ENCODE measurements around the gene SRRM4. TPM values are rescaled to one million over a fixed set of nuclear protein-coding genes. Genes with fewer than 3 reads are reported as not detected.
"Not testable (repeated sequence)": the region's sequence is repeated elsewhere in the genome, so short reads cannot be mapped to it uniquely, and the experiment has no call there.

Gene SRRM4
- total RNA-seq = not detected in 2 replicates

- DNase-seq (ENCODE audit: extremely low read depth, low read depth, low spot score) = no peak
These were observed at the start of gene SRRM4 for GRCh38 chr12:118981285-118982211. Gene SRRM4 (plus strand): TSS chr12:118981541. CDS start chr12:118981883, 342 bp downstream.

GRCh38 chr12:118946256-118946655 lies 35.1 kb upstream of the SRRM4 start:
- no peak for DNase-seq (ENCODE audit: extremely low read depth, low read depth, low spot score)

GRCh38 chr12:118958520-118958919 lies 22.8 kb upstream of the SRRM4 start:
- DNase-seq (ENCODE audit: extremely low read depth, low read depth, low spot score) = no peak

GRCh38 chr12:118959348-118959747 lies 22.0 kb upstream of the SRRM4 start:
- no peak for DNase-seq (ENCODE audit: extremely low read depth, low read depth, low spot score)

- no peak for DNase-seq (ENCODE audit: extremely low read depth, low read depth, low spot score)
These were observed 21.3 kb upstream of the SRRM4 start for GRCh38 chr12:118959985-118960560.

GRCh38 chr12:118960865-118961264 lies 20.5 kb upstream of the SRRM4 start:
- DNase-seq (ENCODE audit: extremely low read depth, low read depth, low spot score) = no peak

- no peak for DNase-seq (ENCODE audit: extremely low read depth, low read depth, low spot score)
These were observed 16.4 kb upstream of the SRRM4 start for GRCh38 chr12:118964988-118965387.

GRCh38 chr12:118970856-118971255 lies 10.5 kb upstream of the SRRM4 start:
- no peak for DNase-seq (ENCODE audit: extremely low read depth, low read depth, low spot score)

GRCh38 chr12:118972982-118973381 lies 8.4 kb upstream of the SRRM4 start:
- DNase-seq (ENCODE audit: extremely low read depth, low read depth, low spot score) = no peak

- no peak for DNase-seq (ENCODE audit: extremely low read depth, low read depth, low spot score)
These were observed 1.5 kb upstream of the SRRM4 start for GRCh38 chr12:118979763-118980406.

GRCh38 chr12:118980407-118981014 lies 830 bp upstream of the SRRM4 start:
- no peak for DNase-seq (ENCODE audit: extremely low read depth, low read depth, low spot score)

GRCh38 chr12:118982302-118982701 lies 961 bp downstream of the SRRM4 start:
- no peak for DNase-seq (ENCODE audit: extremely low read depth, low read depth, low spot score)

GRCh38 chr12:118982984-118983761 lies 1.8 kb downstream of the SRRM4 start:
- no peak for DNase-seq (ENCODE audit: extremely low read depth, low read depth, low spot score)

GRCh38 chr12:118984161-118984943 lies 3.0 kb downstream of the SRRM4 start:
- no peak for DNase-seq (ENCODE audit: extremely low read depth, low read depth, low spot score)

- DNase-seq (ENCODE audit: extremely low read depth, low read depth, low spot score) = no peak
These were observed 4.7 kb downstream of the SRRM4 start for GRCh38 chr12:118986050-118986449.

GRCh38 chr12:118999107-118999506 lies 17.8 kb downstream of the SRRM4 start:
- DNase-seq (ENCODE audit: extremely low read depth, low read depth, low spot score) = no peak

- DNase-seq (ENCODE audit: extremely low read depth, low read depth, low spot score) = no peak
These were observed 23.7 kb downstream of the SRRM4 start for GRCh38 chr12:119005085-119005484.

- no peak for DNase-seq (ENCODE audit: extremely low read depth, low read depth, low spot score)
These were observed 24.6 kb downstream of the SRRM4 start for GRCh38 chr12:119005913-119006312.

GRCh38 chr12:119006746-119007145 lies 25.4 kb downstream of the SRRM4 start:
- no peak for DNase-seq (ENCODE audit: extremely low read depth, low read depth, low spot score)

- not testable (repeated sequence) for DNase-seq (ENCODE audit: extremely low read depth, low read depth, low spot score)
These were observed 26.9 kb downstream of the SRRM4 start for GRCh38 chr12:119008273-119008672.
